ENCODE measurements around the gene MYO1E. TPM values are rescaled to one million over a fixed set of nuclear protein-coding genes. Genes with fewer than 3 reads are reported as not detected.

MYO1E gene
- total and polyA plus RNA-seq, 4 donors: 6.7 to 70.9 (median 21.6) TPM

GRCh38 chr15:59360896-59361295 is 11.8 kb downstream of the MYO1E start:
- WGBS: 93% methylated on average over 2 of the region's 2 CpGs
- Histone ChIP-seq H3K4me3 (ENCODE audit: low read depth in 1 of 3, low read length in 3 of 3) (no peak overlapping the region), H3K27ac (ENCODE audit: low read depth in 1 of 2, low read length in 2 of 2) (no peak overlapping the region), H3K9me3 (ENCODE audit: control insufficient read depth in 4 of 4, low read length in 3 of 4) (no peaks in the 10 kb centered on the region), H3K36me3 (ENCODE audit: control insufficient read depth in 4 of 4, insufficient read depth in 3 of 4, low read depth in 1 of 4, low read length in 3 of 4) (no peaks in the 10 kb centered on the region), H3K27me3 (ENCODE audit: control insufficient read depth in 4 of 4, insufficient read depth in 4 of 4, low read length in 3 of 4) (no peaks in the 10 kb centered on the region), H3K4me1 (ENCODE audit: control insufficient read depth in 4 of 4, insufficient read depth in 4 of 4, low read length in 3 of 4) (peaks cover 0 to 5% (median under 1%) of the 10 kb centered on the region in 4 donors), H3K9ac (ENCODE audit: low read depth in 1 of 2, low read length in 2 of 2) (no peak overlapping the region)
- TF ChIP-seq ATF3 (IDR thresholded peaks at IDR 0.05): no peak
- no peak for TF ChIP-seq TAF1 (conservative IDR thresholded peaks at IDR 0.05)
- no peak for TF ChIP-seq NR2F2 (IDR thresholded peaks at IDR 0.05)
- no peak for TF ChIP-seq MAX (IDR thresholded peaks at IDR 0.05)
- TF ChIP-seq EGR1 (IDR thresholded peaks at IDR 0.05; ENCODE audit: low read depth in 2 of 2): no peak
- no peak for TF ChIP-seq CTCF (IDR thresholded peaks at IDR 0.05; ENCODE audit: low read depth, low read length, missing input control)
- TF ChIP-seq HNF4G (IDR thresholded peaks at IDR 0.05): no peak
- TF ChIP-seq SP1 (IDR thresholded peaks at IDR 0.05): no peak
- no peak for TF ChIP-seq JUND (IDR thresholded peaks at IDR 0.05)
- no peak for TF ChIP-seq RAD21 (IDR thresholded peaks at IDR 0.05)
- TF ChIP-seq HNF4A (conservative IDR thresholded peaks at IDR 0.05): no peak
- DNase-seq (ENCODE audit: low spot score): no peak

GRCh38 chr15:59360305-59360704 is 12.4 kb downstream of the MYO1E start:
- H3K4me3 ChIP-seq (ENCODE audit: low read depth in 1 of 3, low read length in 3 of 3): no peak overlapping the region
- TF ChIP-seq ATF3 (IDR thresholded peaks at IDR 0.05) (no peak), MAX (IDR thresholded peaks at IDR 0.05) (no peak)
- DNase-seq (ENCODE audit: low spot score): no peak
- H3K27ac ChIP-seq (ENCODE audit: low read depth in 1 of 2, low read length in 2 of 2): no peak overlapping the region
- WGBS: 88% methylated on average over 2 of the region's 2 CpGs
- no peak overlapping the region for H3K9ac ChIP-seq (ENCODE audit: low read depth in 1 of 2, low read length in 2 of 2)
- H3K27me3 ChIP-seq (ENCODE audit: control insufficient read depth in 4 of 4, insufficient read depth in 4 of 4, low read length in 3 of 4): no peaks in the 10 kb centered on the region
- no peaks in the 10 kb centered on the region for H3K9me3 ChIP-seq (ENCODE audit: control insufficient read depth in 4 of 4, low read length in 3 of 4)
- H3K4me1 ChIP-seq (ENCODE audit: control insufficient read depth in 4 of 4, insufficient read depth in 4 of 4, low read length in 3 of 4): peaks cover 0 to 5% (median 0%) of the 10 kb centered on the region in 4 donors
- no peaks in the 10 kb centered on the region for H3K36me3 ChIP-seq (ENCODE audit: control insufficient read depth in 4 of 4, insufficient read depth in 3 of 4, low read depth in 1 of 4, low read length in 3 of 4)

- Histone ChIP-seq H3K27ac (ENCODE audit: low read depth in 1 of 2, low read length in 2 of 2) (no peak overlapping the region), H3K4me1 (ENCODE audit: control insufficient read depth in 4 of 4, insufficient read depth in 4 of 4, low read length in 3 of 4) (peaks cover 0 to 5% (median 1%) of the 10 kb centered on the region in 4 donors), H3K9me3 (ENCODE audit: control insufficient read depth in 4 of 4, low read length in 3 of 4) (no peaks in the 10 kb centered on the region), H3K4me3 (ENCODE audit: low read depth in 1 of 3, low read length in 3 of 3) (no peak overlapping the region), H3K36me3 (ENCODE audit: control insufficient read depth in 4 of 4, insufficient read depth in 3 of 4, low read depth in 1 of 4, low read length in 3 of 4) (no peaks in the 10 kb centered on the region), H3K9ac (ENCODE audit: low read depth in 1 of 2, low read length in 2 of 2) (no peak overlapping the region), H3K27me3 (ENCODE audit: control insufficient read depth in 4 of 4, insufficient read depth in 4 of 4, low read length in 3 of 4) (no peaks in the 10 kb centered on the region)
- DNase-seq (ENCODE audit: low spot score): no peak
- WGBS: 93% methylated on average over 7 of the region's 7 CpGs
- TF ChIP-seq HNF4A (conservative IDR thresholded peaks at IDR 0.05) (no peak), CTCF (IDR thresholded peaks at IDR 0.05; ENCODE audit: low read depth, low read length, missing input control) (no peak), ATF3 (IDR thresholded peaks at IDR 0.05) (no peak), HNF4G (IDR thresholded peaks at IDR 0.05) (no peak), FOXA2 (IDR thresholded peaks at IDR 0.05) (no peak), GABPA (IDR thresholded peaks at IDR 0.05 in 1 of 2, conservative IDR thresholded peaks at IDR 0.05 in 1 of 2) (no peak), ZBTB33 (IDR thresholded peaks at IDR 0.05) (no peak), RAD21 (IDR thresholded peaks at IDR 0.05) (no peak), TAF1 (conservative IDR thresholded peaks at IDR 0.05) (no peak), MAX (IDR thresholded peaks at IDR 0.05) (no peak), FOXA1 (IDR thresholded peaks at IDR 0.05) (no peak)
Observed at GRCh38 chr15:59355730-59356129, 16.9 kb downstream of the MYO1E start.

Data from liver (tissue), 9 donors.